SKM-1 treated with dmso at 0.1 percent for 144 hours (cell line): Measurements from ENCODE around the gene LRRTM2.
"Not testable (repeated sequence)": the region's sequence is repeated elsewhere in the genome, so short reads cannot be mapped to it uniquely, and the experiment has no call there.

Experiments used
- DNase-seq: peaks from one replicate; lab custom pipeline; 2025; ENCODE audit not compliant: unreplicated experiment; lab: John Stamatoyannopoulos, UW

The LRRTM2 gene, protein sequence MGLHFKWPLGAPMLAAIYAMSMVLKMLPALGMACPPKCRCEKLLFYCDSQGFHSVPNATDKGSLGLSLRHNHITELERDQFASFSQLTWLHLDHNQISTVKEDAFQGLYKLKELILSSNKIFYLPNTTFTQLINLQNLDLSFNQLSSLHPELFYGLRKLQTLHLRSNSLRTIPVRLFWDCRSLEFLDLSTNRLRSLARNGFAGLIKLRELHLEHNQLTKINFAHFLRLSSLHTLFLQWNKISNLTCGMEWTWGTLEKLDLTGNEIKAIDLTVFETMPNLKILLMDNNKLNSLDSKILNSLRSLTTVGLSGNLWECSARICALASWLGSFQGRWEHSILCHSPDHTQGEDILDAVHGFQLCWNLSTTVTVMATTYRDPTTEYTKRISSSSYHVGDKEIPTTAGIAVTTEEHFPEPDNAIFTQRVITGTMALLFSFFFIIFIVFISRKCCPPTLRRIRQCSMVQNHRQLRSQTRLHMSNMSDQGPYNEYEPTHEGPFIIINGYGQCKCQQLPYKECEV

DNA sequence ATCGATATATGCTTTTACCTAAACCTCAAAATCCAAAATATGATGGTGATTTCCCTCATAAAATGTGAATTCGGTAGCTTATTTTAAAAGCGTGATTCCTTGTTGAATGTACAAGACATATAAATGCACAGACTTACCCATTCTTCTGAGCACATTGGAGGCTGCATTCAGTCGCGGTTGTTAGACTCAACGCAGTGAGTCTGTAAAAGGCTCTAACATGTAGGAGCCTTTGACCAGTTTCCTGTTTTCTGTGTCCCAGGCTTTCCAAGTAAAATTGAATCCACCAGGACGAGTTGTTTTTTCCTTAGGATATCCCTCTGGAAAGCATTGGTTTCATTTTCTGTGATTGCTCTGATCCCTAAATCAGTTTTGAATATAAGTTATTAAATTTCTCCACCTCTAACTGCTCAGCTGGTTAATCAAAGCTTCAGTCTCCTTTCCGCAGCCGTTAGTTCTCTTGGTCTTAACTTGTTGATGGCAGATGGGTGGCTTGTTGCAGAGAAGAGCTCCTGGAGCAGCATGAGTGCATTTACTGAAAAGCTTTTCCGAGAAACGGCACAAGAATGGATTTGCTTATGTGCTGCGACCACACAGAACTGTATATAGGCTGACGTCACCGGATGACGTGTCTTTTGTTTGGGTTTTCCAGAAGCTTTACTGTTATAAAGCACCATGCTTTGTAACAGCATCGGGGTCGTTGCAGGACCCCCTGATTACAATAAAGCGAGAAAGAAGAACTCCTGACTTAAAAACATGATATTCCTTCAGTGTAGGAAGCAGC is at the start of gene LRRTM2:
TSS of gene LRRTM2 (minus strand) at position 565 of the 781 bp plus-strand sequence. CDS start at position 141, 424 bp downstream.
- DNase-seq: no peak

GRCh38 chr5:138922494-138922893 is 47.4 kb upstream of the LRRTM2 start:
- DNase-seq: no peak

DNA sequence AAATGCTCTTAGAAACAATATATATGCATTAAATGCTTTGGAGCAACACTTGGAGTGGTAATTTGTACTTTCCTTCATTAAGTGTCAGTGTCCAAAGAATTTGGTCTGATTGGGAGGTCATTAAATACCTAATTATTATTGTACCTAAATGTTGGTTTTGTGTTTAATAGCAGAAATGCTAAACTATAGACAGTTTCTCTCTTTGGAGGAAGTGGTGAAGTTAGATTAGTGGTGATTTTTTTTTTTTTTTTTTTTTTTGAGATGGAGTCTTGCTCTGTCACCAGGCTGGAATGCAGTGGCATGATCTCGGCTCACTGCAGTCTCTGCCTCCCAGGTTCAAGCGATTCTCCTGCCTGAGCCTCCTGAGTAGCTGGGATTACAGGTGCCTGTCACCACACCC is 46.2 kb upstream of the LRRTM2 start:
- DNase-seq: not testable (repeated sequence)

DNA sequence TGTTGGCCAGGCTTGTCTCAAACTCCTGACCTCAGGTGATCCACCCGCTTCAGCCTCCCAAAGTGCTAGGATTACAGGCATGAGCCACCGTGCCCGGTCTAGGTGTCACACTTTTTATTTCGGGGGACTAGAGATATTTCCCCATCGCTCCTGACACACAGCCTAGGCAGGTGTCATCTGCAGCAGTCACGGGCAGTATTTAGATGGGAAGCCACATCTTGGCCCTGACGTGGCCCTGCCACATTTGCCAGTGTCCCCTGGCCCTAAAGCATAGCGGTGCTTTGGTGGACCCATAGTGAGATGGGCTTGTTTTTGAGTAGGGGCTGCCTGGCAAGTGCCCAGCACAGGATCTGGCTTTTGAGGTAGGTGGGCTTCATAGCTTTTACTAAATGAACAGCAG is 45.0 kb upstream of the LRRTM2 start:
- no peak for DNase-seq

DNA sequence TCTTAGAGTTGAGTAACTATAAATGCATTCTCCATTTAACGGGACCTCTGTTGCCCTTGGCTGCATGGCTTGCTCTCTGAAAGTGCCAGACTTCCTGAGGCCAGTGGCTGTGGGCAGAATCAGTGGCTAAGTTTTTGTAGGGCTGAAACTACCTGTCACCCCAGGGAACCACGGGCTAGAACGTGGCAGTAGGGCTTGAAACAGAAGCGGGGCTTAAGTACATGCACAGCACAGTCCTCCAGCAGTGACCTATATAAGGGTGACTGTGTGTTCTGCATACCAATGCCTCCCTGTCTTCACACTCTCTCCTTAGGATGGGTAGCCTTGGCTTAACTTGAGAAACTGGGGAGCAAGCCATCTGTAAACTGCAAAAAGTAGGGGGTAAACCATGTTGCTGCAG is 43.6 kb upstream of the LRRTM2 start:
- no peak for DNase-seq

DNA sequence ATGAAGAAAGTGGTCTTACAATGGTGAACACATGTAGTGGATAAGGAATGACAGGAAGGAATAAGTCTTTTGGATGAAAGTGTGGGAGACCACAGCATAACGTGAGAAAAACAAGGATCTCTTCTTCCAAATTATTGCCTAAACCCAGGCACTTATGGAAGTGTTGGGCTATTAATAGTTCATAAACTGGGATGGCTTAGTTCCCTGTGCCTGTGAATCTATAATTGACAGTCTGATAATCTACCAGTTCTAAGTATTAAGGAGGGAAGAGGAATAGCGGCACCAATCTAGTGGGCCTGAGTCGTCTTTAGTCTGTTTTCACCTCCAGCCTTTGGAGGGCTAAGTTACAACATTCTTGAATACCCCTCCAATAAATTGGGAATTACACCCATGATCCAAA is 39.2 kb upstream of the LRRTM2 start:
- DNase-seq: no peak

- DNase-seq: no peak
Observed at GRCh38 chr5:138913773-138914172, 38.6 kb upstream of the LRRTM2 start.

DNA sequence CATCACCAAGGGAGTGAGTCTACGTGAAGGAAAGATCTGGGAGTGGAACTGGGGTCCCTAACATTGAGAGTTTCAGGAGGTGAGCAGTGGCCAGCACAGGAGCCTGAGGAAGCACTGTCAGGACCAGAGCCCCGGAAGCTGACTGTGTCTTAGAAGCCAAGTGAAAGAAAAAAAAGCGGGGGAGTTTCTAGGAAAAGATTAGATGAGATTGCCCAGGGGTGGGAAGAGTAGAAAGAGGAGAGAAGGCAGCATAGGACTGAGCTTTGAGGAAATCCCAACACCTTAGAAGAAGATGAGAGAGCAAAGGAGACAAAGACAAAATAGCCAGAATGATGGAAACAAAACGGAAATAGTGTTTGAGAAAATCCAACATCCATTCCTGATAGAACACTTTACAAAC is 37.0 kb upstream of the LRRTM2 start:
- DNase-seq: no peak

GRCh38 chr5:138911441-138911840 is 36.3 kb upstream of the LRRTM2 start:
- no peak for DNase-seq

- no peak for DNase-seq
Observed at GRCh38 chr5:138910546-138911185, 35.5 kb upstream of the LRRTM2 start.

- no peak for DNase-seq
Observed at GRCh38 chr5:138909734-138910133, 34.6 kb upstream of the LRRTM2 start.

GRCh38 chr5:138905541-138905940 is 30.4 kb upstream of the LRRTM2 start:
- DNase-seq: no peak

GRCh38 chr5:138903130-138903775 is 28.1 kb upstream of the LRRTM2 start:
- DNase-seq: no peak

GRCh38 chr5:138901716-138902115 is 26.6 kb upstream of the LRRTM2 start:
- no peak for DNase-seq

- DNase-seq: no peak
Observed at GRCh38 chr5:138900281-138900965, 25.3 kb upstream of the LRRTM2 start.

GRCh38 chr5:138898742-138899141 is 23.6 kb upstream of the LRRTM2 start:
- DNase-seq: no peak

GRCh38 chr5:138898299-138898698 is 23.2 kb upstream of the LRRTM2 start:
- no peak for DNase-seq

DNA sequence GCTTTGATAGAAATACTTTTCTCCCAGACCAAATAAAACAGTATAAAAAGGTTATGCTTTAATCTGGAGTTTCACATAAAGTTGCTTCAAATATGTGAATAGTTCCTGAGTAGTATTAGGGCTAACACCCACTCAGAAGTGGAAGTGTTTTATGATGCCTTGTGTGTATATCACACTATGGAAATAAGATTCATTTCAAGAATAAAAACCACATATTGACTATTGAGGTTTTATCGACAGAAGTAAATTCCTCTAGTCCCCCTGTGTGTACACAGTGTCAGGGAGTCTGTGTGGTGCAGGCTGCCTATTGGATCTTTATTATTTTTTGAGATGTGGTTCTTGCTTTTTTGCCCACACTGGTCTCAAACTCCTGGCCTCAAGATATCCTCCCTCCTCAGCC is 20.8 kb upstream of the LRRTM2 start:
- DNase-seq: no peak

DNA sequence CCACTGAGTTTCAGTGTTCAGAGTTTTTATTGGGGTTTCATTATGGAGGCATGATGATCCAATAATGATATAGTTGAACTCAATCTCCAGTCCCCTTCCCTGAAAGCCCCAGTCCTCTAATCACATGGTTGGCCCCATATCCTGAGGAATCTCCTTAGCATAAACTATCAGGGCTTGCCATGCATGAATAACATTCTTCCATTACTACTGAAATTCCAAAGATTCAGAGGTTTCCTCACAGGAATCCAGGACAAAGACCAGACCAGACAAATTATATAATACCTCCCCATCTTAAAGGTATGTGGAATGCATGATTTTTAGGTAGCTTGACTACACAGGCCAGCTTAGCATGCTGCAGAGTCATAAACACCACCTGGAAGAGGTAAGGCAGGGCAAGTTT is 15.5 kb upstream of the LRRTM2 start:
- no peak for DNase-seq

DNA sequence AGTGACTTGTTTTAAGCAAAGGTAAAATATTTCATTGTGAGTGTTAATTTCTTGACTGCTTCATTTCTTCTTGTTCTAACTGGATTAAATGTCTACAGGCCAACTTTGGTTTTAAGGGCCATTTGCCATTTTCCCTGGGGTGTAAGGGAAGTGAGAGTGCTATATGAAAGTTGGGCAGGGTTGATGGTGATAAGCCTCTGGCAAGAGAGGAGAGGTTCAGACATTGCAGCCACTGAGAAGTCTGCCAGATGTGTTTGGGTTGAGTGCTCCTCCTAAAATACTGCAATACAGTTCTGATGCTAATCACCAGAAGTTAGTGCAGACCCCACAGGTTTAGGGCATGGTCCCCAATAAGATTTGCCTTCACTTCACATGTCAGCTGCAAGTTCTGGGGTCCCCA is 14.9 kb upstream of the LRRTM2 start:
- DNase-seq: no peak

DNA sequence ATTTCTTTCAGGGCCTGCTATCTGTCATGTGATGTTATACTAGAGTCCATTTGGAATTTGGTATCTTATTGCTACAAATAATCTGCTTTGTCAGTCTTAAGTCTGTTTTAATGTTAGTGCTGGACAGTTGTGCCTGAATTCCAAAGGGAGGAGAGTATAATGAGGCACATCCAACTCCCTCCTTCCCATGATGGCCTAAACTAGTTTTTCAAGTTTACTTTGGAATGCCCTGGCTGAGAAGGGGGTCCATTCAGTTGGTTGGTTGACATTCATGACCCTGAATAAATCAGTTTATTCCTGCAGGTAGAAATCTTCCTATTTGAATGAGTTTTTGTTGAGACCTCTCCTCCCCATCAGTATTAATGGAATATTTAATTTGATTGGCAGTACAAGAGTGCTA is 9.4 kb upstream of the LRRTM2 start:
- DNase-seq: no peak
